Measurements from ENCODE around the gene RNF169.

The RNF169 gene

DNA sequence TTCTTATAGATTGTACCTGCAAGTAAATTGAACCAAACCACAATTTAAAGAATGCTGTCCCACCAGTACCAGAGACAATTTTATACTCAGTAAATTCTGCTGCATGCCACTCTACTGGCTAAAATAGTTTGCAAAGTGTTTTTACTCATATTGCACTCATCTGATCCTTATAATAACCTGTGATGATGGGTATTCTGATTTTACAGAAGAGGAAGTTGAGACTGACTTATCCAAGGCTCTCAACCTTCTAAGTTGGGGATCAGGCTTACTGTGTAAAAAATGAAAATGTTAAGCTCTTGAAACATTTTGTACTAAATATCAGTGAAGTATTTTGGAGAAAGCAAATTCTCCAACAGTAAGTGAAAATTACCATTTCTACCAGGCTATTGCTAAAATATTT is 37.9 kb downstream of the RNF169 start:
- TF ChIP-seq, protein P1, sequence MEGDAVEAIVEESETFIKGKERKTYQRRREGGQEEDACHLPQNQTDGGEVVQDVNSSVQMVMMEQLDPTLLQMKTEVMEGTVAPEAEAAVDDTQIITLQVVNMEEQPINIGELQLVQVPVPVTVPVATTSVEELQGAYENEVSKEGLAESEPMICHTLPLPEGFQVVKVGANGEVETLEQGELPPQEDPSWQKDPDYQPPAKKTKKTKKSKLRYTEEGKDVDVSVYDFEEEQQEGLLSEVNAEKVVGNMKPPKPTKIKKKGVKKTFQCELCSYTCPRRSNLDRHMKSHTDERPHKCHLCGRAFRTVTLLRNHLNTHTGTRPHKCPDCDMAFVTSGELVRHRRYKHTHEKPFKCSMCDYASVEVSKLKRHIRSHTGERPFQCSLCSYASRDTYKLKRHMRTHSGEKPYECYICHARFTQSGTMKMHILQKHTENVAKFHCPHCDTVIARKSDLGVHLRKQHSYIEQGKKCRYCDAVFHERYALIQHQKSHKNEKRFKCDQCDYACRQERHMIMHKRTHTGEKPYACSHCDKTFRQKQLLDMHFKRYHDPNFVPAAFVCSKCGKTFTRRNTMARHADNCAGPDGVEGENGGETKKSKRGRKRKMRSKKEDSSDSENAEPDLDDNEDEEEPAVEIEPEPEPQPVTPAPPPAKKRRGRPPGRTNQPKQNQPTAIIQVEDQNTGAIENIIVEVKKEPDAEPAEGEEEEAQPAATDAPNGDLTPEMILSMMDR (IDR thresholded peaks at IDR 0.05) = no peak

DNA sequence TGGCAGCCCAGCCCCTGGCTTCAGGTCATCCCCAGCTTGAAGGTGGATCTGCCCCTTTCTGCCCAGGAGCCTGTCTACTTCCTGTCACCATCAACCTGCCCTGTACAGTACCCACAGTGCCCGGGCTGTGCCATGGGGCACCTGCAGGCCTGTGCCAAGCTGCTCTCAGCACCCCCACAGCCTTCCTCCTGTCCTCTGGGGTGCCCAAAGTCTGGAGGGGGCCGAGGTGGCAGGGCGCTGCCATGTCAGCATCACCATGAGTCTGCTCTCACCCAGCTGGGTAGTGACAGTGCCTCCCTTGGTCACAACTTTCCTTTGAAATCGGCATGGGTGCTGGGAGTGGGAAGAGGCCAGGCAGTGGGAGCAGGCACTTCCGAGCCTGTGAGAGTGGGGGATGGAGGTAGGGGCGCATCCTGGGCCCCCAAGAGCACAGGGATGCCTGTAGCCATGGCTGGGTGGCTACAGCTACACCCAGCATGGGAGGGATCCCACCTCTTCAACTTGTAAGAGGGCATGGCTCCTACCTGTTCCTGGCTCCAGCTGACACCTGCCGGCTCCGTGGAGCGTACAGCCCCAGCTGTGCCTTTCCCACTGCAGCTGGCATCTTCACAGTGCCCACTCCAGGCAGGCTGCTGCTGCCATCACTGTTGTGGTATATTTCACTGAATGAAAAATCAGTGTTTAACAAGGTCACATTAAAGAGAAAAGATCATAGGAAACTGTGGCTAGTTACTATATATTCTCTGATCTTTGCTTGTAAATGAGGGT is 42.9 kb downstream of the RNF169 start:
- TF ChIP-seq, protein P1 (IDR thresholded peaks at IDR 0.05) = no peak

DNA sequence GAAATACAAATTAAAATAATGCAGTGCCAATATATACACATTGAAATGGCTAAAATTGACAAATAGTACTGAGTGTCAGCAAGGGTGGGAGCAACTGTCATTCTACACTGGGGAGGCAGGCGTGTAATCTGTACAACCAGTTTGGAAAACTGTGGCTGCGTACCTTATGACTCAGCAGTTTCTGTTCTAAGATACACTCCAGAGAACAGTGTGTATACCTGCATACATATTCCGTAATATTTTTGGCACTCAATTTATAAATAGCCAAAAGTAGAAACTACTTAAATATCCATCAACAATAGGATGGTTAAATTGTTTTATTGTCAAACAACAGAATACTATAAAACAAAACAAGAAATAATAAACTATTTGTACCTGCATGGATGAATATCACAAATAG is 57.6 kb downstream of the RNF169 start:
- TF ChIP-seq, protein P1 (IDR thresholded peaks at IDR 0.05) = no peak

DNA sequence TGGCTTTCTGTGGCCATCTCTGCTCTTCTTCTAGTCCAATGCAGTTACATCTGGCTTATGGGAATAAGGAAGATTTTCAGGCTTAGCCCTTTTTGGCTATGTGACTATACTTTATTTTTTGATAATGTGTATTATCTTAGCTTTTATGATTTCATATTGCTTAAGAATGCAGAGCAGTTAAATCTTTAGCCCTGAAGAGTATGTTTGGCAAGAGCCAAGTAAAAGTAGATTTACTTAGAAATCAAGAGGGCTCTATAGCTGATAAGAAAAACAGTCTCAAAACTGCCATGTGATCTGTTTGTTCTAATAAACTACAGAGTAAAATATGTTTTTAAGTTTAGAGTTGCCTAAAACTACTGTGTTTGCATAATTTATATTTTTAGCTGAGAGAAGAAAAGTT is 61.2 kb downstream of the RNF169 start:
- TF ChIP-seq, protein P1 (IDR thresholded peaks at IDR 0.05) = no peak

DNA sequence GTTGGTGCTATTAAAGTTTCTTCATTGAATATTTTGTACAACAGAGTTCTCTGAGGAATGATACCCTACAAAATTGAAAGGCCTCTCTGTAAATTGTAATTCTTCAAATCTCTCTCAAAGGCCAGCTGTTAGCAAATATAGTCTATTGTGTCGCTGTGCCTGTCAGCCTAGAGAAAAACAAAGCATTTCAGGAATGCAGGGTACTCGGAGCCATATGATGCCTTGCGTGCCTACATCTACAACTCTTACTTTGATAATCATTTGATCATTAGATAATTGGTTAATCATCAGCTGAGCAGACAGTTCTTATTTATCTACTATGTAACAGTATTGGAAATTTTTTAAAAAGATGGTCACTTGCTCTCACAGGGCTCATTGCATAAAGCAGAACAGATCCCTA is 67.3 kb downstream of the RNF169 start:
- TF ChIP-seq, protein P1 (IDR thresholded peaks at IDR 0.05) = no peak

DNA sequence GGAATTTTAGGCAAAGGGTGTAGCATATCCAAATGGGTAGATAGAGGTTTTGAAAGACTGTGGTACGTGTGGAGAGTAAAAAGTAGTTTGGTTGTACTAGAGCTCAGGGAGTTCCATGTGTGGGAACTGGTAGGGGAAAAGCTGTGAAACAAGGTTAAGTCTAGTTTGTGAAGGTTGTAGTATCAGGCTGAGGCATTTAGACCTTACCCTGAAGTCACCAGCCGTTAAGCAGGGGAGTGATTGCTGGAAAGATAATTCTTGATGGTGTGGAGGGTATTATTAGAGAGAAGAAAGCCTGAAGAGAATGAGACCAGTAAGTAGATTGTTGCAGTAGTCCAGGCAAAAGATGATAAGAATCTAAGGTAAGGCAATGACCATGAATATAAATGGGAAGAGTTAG is 68.0 kb downstream of the RNF169 start:
- TF ChIP-seq, protein P1 (IDR thresholded peaks at IDR 0.05) = no peak

DNA sequence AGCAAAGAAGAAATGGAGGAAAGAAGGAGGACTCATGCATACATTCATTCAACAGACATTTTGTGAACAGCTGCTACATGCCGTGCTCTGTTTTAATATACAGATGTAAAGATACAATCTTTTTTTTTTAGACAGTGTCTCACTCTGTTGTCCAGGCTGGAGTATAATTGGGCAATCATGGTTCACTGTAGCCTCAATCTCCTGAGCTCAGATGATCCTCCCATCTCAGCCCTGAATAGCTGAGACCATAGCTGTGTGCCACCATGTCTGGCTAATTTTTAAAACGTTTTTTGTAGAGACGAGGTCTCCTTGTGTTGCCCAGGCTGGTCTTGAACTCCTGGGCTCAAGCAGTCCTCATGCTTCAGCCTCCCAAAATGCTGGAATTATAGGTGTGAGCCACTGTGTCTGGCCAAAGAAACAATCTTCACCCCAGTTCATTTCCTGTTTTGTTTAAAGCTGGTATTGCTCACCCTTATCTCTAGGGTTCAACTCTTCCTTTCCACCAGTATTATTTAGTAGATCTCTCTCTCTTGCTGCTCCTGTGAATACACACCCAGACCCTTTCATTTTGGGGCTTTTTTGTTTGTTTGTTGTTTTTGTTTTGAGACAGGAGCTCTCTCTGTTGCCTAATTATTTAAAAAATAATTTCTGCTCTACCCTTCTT is 69.8 kb downstream of the RNF169 start:
- TF ChIP-seq, protein P1 (IDR thresholded peaks at IDR 0.05) = no peak
